Upper lobe of left lung (tissue), 6 donors: Measurements from ENCODE around the gene SLC35B2. TPM values are rescaled to one million over a fixed set of nuclear protein-coding genes. Genes with fewer than 3 reads are reported as not detected.

Experiments
- ATAC-seq, 2 donors: fragments of 200-7000 bp; cut with Tn5 transposase; one replicate each; pipeline ENCODE4 v1.9.1; 2022; ENCODE audit warnings: mild to moderate bottlenecking in 2 of 2, moderate library complexity in 2 of 2; ENCODE audit not compliant: low FRiP score in 2 of 2
- DNase-seq, 2 donors: peaks; one replicate each; pipeline ENCODE4 v3.0.0-alpha.2; 2019 to 2020
- H3K27ac ChIP-seq, 4 donors: fragments of 200-600 bp; sonication (generic); one replicate each; pipeline ENCODE4 v1.5.1; 2016 to 2019
- H3K27me3 ChIP-seq, 4 donors: fragments of 200-600 bp; sonication (generic); one replicate each; pipeline ENCODE4 v1.5.1; 2017 to 2019
- H3K36me3 ChIP-seq, 4 donors: fragments of 200-600 bp; sonication (generic); one replicate each; pipeline ENCODE4 v1.5.1; 2016 to 2019
- H3K4me1 ChIP-seq, 4 donors: fragments of 200-600 bp; sonication (generic); one replicate each; pipeline ENCODE4 v1.5.1; 2018 to 2019
- H3K4me3 ChIP-seq, 4 donors: fragments of 200-600 bp; sonication (generic); one replicate each; pipeline ENCODE4 v1.5.1; 2017 to 2019; ENCODE audit warnings: mild to moderate bottlenecking in 2 of 4, moderate library complexity in 1 of 4
- H3K9me3 ChIP-seq, 4 donors: fragments of 200-600 bp; sonication (generic); one replicate each; pipeline ENCODE4 v1.5.1; 2018 to 2019
- CTCF ChIP-seq, 6 experiments: fragments of 450-650 bp in 4 of 6; fragments of 200-600 bp in 2 of 6; sonication (generic) in 2 of 6; IDR thresholded peaks; one replicate each; pipeline ENCODE4 v1.5.1; 2016 to 2019; ENCODE audit warnings: antibody characterized with exemption in 6 of 6
- EP300 ChIP-seq, 4 donors: sonication (generic); formaldehyde crosslinking; IDR thresholded peaks; one replicate each; pipeline ENCODE4 v1.5.1; 2017; ENCODE audit warnings: antibody characterized with exemption in 4 of 4, control low read depth in 2 of 4
- POLR2A ChIP-seq, 4 donors: fragments of 450-650 bp; IDR thresholded peaks; one replicate each; pipeline ENCODE4 v1.5.1; 2016 to 2017; ENCODE audit warnings: antibody characterized with exemption in 4 of 4, mild to moderate bottlenecking in 2 of 4
- POLR2AphosphoS5 ChIP-seq, 2 donors: sonication (generic); formaldehyde crosslinking; IDR thresholded peaks; one replicate each; pipeline ENCODE4 v1.5.1; 2017; ENCODE audit warnings: antibody characterized with exemption in 2 of 2
- WGBS, 2 donors: methylation state at CpG; one replicate each; pipeline ENCODE4 v1.1.5; 2017 to 2018; 5-methylcytosine and 5-hydroxymethylcytosine counted together
- total RNA-seq, 6 donors: library from RNA; depleted of rRNA in 4 of 6; stranded (reverse); fragments of >200 nt in 4 of 6; gene quantifications; one replicate each; pipeline versions ENCODE4 v1.1.0 to v1.2.1, GENCODE V29; 2016 to 2021
- donor health status: DM: no; HTN: no; CAD: no; lungs with moderate emphysema.
- donor health status: DM: no; HTN: yes; CAD: no; lungs with severe emphysema.

SLC35B2 gene
- total RNA-seq, 6 donors from 2014 or later: 14.6 to 44.8 (median 29.8) TPM

GRCh38 chr6:44294832-44295791, 37.8 kb upstream of the SLC35B2 start:
- peaks cover 10 to 18% (median 13%) of the 10 kb centered on the region in 4 donors for H3K4me1 ChIP-seq
- 76 to 82% methylated on average over 3 to 7 of the region's 7 CpGs for WGBS, 2 donors
- TF ChIP-seq CTCF (IDR thresholded peaks at IDR 0.05) (no peak), POLR2AphosphoS5 (IDR thresholded peaks at IDR 0.05) (no peak), EP300 (IDR thresholded peaks at IDR 0.05) (no peak)
- H3K27ac ChIP-seq: no peak overlapping the region
- no peaks in the 10 kb centered on the region for H3K9me3 ChIP-seq
- ATAC-seq (no peak), DNase-seq (no peak)
- H3K36me3 ChIP-seq: peaks cover 0 to 2% (median under 1%) of the 10 kb centered on the region in 4 donors
- H3K4me3 ChIP-seq: no peak overlapping the region
- H3K27me3 ChIP-seq: peaks cover 0 to 29% (median 14%) of the 10 kb centered on the region in 4 donors

GRCh38 chr6:44292661-44293365, 35.5 kb upstream of the SLC35B2 start:
- Histone ChIP-seq H3K4me1 (peaks cover 9 to 12% (median 10%) of the 10 kb centered on the region in 4 donors), H3K9me3 (no peaks in the 10 kb centered on the region), H3K27me3 (peaks cover 0 to 28% (median 13%) of the 10 kb centered on the region in 4 donors), H3K27ac (no peak overlapping the region), H3K4me3 (no peak overlapping the region), H3K36me3 (no peaks in the 10 kb centered on the region)
- no peak for DNase-seq
- ATAC-seq: no peak
- TF ChIP-seq POLR2A (IDR thresholded peaks at IDR 0.05): no peak
- TF ChIP-seq EP300 (IDR thresholded peaks at IDR 0.05): no peak
- no peak for TF ChIP-seq POLR2AphosphoS5 (IDR thresholded peaks at IDR 0.05)
- no peak for TF ChIP-seq CTCF (IDR thresholded peaks at IDR 0.05)
- 76 to 93% methylated on average over 4 of the region's 4 CpGs for WGBS, 2 donors

- Histone ChIP-seq H3K36me3 (no peaks in the 10 kb centered on the region), H3K9me3 (no peaks in the 10 kb centered on the region), H3K4me3 (no peak overlapping the region), H3K27ac (no peak overlapping the region), H3K4me1 (peaks cover 0 to 2% (median under 1%) of the 10 kb centered on the region in 4 donors), H3K27me3 (peaks cover 0 to 18% (median 4%) of the 10 kb centered on the region in 4 donors)
- no peak for ATAC-seq
- WGBS, 2 donors: 60 to 86% methylated on average over 4 of the region's 4 CpGs
- no peak for DNase-seq
- no peak for TF ChIP-seq POLR2A (IDR thresholded peaks at IDR 0.05)
- TF ChIP-seq POLR2AphosphoS5 (IDR thresholded peaks at IDR 0.05): no peak
- no peak for TF ChIP-seq CTCF (IDR thresholded peaks at IDR 0.05)
- TF ChIP-seq EP300 (IDR thresholded peaks at IDR 0.05): no peak
Measured at GRCh38 chr6:44291841-44292240, 34.5 kb upstream of the SLC35B2 start.

- H3K36me3 ChIP-seq: no peaks in the 10 kb centered on the region
- TF ChIP-seq CTCF (IDR thresholded peaks at IDR 0.05) (no peak), POLR2A (IDR thresholded peaks at IDR 0.05) (no peak), EP300 (IDR thresholded peaks at IDR 0.05) (no peak), POLR2AphosphoS5 (IDR thresholded peaks at IDR 0.05) (no peak)
- no peak overlapping the region for H3K27ac ChIP-seq
- peaks cover 0 to 2% (median 0%) of the 10 kb centered on the region in 4 donors for H3K27me3 ChIP-seq
- no peaks in the 10 kb centered on the region for H3K4me1 ChIP-seq
- no peaks in the 10 kb centered on the region for H3K9me3 ChIP-seq
- ATAC-seq (no peak), DNase-seq (no peak)
- H3K4me3 ChIP-seq: no peak overlapping the region
- WGBS, 2 donors: 43 to 49% methylated on average over 6 to 7 of the region's 7 CpGs
Measured at GRCh38 chr6:44289726-44290260, 32.5 kb upstream of the SLC35B2 start.
